Cerebellar cortex (tissue), 1 donor: Measurements from ENCODE around the gene OPN3.

Source experiments
- DNase-seq: peaks from one replicate; pipeline ENCODE4 v3.0.0-alpha.2; 2015; ENCODE audit warnings: low spot score

OPN3 gene

DNA sequence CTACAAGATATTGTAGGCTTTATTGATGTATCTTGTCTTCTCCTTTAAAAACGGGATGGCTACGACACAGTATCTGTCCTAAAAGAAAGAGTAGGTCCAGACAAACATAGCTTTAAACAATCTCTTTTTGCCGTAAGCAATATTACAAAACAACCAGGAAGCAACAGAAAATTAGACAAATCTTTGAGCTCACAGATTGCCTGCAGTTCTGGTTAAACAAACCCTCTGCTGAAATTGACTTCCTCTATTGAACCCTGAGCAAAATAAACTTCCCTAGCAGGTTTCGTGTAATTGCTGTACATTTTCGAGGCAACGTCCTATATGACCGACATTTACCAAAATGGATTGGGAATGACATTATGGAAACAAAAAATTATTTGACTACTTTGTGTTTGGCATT is 50.6 kb downstream of the OPN3 start:
- no peak for DNase-seq

DNA sequence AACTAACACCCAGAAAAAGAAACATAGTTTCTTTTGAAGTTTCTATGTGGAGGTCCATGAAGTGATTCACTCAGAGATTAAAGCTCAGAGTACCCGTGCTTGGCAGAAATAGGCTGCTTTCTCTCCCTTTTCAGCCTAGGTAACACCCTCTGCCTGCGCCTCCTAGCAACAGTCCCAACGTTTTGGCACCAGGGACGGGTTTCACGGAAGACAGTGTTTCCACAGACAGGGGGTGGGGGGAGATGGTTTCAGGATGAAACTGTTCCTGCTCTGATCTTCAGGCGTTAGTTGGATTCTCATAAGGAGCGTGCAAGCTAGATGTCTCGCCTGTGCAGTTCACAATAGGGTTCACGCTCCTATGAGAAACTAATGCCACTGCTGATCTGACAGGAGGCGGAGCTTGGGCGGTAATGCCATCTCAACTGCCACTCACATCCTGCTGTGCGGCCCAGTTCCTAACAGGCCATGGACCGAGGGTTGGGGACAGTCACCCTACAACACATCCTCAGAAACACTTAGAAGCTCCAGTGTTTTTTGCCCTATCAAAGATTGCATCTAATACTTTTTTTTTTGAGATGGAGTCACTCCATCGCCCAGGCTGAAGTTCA is 53.2 kb downstream of the OPN3 start:
- peak; percentile 7 for DNase-seq

DNA sequence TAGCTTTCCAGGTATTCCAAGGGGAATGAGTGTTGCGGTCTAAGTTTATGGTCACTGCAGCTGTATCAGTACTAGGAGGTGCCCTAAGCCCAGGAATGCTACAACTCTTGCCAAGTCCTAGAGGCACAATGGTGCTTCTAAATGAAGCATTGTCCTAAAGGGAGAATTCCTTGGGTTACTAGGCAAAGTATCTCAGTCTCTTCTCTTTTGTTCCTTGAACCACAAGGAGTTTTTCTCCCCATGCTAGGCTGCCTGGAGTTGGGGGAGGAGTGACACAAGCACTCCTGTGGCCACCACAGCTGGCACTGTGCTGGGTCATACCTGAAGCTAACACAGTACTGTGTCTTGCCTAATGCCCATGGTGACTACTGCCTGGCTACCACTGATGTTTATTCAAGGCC is 57.2 kb downstream of the OPN3 start:
- no peak for DNase-seq

DNA sequence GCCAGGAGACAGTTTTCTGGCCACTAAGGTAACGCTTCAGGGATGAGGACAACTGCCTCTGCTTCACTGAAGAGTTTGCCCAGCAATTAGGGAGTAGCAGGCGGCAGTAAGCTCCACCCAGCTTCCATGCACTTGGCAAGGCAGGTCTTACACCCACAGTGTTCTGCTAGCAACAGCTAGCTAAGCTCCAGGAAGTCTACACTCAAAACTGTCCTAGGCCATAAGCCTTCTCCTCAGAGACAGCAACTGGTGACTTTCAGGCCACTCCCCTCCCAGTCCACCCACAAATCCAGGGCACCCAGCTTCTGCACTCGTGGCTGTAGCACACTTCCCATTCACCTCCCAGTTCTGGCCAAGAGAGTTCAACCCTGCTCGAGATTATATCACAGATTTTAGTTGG is 60.7 kb downstream of the OPN3 start:
- DNase-seq, result no peak

DNA sequence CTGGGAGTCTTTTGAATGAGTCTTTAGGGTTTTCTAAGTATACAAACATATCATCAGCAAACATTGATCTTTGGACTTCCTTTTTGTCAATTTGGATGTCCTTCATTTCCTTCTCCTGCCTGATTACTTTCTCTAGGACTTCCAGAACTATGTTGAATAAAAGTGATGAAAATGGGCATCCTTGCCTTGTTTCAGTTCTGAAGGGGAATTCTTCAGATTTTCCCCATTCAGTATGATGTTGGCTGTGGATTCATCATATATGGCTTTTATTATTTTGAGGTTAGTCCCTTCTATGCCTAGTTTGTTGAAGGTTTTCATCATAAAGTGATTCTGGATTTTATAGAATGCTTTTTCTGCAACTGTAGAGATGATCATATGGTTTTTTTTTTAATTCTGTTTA is 66.0 kb downstream of the OPN3 start:
- no peak for DNase-seq

DNA sequence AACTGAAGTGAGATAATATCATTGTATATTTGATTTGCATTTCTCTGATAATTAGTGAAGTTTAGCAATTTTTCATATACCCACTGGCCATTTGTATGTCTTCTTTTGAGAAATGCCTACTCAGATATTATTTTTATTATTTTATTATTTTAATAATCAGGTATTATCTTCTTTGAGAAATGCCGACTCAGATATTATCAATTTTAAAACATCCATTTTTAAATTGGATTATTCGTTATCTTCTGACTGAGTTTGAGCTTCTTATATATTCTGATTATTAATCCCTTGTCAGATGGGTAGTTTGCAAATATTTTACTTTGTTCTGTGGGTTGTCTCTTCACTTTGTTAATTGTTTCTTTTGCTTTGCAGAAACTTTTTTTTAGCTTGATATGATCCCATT is 70.3 kb downstream of the OPN3 start:
- DNase-seq, result no peak

DNA sequence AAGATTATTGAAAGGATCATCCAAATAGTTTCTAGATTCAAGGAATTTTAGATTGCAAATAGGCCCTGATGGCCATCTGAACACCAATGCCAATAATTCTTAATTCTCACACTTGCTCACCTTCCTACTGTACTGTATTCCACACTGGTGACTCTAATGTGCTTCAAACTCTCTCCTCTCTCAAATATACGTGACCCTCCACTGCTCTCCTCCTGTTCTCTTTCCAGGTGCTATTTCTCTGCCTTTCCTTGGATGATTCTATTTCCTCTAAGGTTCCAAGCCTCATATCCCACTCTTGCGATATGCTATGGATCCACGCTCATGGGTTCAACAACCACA is 79.4 kb downstream of the OPN3 start:
- no peak for DNase-seq

DNA sequence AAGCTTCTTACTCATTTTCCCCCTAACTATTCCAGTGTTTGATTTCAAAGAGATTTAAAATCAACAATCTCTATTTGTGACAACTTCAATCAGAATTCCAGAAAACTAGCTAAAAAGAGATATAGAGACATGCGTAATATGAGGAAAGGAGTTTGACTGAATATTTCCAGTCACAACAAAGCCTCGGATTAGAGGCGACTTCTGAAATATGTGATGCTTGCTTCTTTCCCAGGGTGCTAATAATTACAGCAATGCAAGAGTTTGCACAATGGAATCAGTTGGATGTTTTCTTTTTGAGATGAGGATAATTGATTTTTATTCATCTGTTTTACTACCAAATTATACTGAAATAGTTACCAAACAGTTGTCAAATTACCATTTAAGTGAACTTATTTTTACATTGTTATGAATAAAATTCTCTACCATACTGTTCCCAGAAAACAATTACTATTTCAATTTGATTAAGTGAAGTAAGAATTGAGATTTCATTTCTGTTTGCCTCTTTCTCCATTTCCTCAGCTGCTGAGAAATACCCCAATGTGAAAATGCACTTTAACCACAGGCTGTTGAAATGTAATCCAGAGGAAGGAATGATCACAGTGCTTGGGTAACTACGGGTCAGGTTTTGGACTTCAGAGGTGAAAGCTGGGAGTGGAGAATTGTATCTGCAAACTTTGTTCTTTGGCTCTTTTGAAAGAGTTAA is 79.9 kb downstream of the OPN3 start:
- DNase-seq, result no peak

DNA sequence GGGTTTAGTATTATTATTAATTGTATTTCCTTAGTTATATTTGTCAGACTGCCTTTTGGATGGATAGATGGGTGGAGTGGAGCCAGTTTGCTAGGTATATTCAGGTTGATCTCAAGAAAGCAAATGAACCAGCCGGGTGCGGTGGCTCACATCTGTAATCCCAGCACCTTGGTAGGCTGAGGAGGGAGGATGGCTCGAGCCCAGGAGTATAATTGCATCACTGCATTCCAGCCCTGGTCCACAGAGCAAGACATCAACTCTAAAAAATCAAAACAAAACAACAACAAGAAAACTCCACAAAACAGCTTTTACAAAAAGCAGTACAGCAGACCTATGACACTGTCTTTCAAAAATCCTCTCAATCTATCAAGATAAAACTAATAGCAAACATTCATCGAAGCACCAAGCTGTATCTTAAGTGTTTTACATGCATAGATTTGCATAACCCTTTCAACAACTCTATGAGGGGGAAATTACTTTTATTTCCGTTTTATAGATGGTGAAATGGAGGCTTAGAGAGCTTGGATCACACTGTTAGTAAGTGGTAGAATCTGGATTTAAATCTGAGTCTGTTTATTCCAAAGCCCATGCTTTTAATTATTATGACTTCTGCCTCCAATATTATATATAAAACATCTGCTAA is 82.5 kb downstream of the OPN3 start:
- DNase-seq, result no peak

DNA sequence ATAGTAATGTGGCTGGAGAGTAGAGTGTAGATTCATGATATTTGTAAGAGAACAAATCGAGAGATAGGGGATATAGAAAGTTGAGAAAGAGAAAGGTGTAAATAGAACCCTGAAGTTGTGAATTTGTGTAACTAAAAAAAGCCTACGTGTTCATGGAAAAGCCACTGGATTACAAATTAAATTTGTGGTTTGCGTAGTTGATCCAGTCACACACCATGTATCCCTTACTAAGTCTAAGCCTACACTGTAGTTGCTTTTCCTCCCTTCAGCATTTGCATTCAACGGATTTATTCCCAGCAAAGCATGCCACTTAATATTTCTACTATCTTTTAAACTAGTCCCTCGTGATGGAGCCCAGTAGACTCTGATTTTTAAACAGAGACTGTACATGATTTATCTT is 83.1 kb downstream of the OPN3 start:
- no peak for DNase-seq

DNA sequence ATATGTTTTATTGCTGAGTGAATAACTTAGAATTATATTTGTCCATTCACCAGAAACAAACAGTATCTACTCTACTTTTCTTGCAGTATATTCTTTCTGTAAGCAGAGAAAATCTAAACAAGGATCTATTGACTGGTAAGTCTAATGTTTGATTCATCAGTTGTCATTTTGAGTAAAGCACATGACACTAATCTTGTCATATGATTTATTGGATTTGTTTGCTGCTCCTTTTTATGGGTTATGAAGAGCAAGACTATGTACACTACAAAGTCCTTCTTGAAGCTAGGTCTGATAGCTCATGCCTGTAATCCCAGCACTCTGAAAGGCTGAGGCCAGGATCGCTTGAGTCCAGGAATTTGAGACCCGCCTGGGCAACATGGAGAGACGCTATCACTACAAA is 84.6 kb downstream of the OPN3 start:
- DNase-seq, result no peak

DNA sequence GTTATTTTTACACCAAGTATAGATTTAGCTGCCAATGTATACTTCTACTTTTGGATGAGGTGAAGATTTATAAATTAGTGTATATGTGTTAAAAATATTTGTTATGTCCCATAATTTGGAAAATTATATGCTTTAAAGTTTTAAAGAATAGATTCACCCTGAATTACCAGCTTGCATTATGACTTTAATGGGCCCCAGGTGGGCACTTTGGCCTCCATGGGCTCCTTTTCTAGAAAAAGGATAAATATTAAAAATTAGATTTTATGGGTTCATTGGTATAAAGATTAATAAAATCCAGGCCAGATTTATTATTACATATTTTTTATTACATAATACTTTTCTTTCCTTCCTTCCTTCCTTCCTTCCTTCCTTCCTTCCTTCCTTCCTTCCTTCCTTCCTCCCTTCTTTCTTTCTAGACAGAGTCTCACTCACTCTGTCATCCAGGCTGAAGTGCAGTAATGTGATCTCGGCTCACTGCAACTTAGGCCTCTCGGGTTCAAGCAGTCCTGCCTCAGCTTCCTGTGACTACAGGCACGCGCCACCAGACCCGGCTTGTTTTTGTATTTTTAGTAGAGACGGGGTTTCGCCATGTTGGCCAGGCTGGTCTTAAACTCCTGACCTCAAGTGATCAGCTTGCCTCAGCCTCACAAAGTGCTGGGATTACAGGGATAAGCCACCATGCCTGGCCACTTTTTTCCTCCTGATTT is 86.1 kb downstream of the OPN3 start:
- DNase-seq, result no peak

DNA sequence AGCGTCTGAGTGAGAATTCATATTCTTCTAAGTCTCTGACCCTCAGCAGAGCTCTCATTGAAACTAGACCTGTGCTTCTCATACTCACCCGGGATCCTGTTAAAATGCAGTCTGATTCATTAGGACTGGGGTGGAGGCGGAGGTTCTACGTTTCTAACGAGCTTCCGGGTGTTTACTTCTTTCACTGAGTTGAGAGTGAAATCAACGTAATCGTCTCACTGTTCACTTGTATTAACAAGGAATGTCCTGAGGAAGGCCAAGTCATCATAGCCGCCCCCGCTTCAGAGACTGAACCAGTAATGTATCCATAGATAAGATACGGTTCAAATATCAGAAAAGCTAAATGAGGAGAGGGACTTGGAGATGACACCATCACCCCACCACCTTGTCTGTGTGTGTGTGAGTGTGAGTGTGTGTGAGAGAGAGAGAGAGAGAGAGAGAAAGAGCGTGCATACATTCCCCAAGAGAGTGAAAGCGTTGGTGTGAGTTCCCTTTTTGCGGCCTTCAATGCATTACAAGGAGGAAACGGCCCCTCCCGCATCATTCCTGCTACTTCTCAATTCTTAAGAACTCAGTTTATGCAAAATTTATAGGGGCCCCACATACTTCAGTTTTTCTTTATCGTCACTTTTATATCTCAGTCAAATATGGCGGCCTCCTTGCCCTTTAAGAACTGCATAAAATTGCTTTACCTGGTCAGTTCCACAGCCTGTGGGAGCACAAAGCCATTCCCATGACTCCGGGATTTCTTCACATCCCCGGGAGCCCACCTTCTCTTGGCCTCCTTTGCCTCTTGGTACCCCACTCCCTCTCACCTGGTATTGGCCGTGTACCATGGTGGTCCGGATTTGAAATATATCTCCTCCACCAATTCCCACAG is 88.2 kb downstream of the OPN3 start:
- DNase-seq, result no peak

DNA sequence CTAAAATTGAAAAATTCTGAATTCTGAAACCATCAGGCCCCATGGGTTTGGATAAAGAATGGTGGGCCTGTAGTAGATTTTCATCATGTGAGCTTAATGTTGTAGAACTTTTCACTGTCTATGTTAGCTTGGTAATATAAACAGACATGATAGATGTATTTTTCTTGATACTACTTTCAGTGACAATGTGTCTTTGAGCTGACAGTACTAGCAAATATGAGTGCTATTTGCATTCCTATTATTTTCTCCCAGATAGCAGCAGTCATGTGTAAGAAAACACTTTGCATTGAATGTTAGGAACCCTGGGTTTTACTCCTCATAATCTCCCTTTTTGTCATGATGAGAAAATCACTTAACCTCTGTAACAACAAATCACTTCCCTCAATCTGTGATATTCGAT is 89.9 kb downstream of the OPN3 start:
- DNase-seq, result no peak

DNA sequence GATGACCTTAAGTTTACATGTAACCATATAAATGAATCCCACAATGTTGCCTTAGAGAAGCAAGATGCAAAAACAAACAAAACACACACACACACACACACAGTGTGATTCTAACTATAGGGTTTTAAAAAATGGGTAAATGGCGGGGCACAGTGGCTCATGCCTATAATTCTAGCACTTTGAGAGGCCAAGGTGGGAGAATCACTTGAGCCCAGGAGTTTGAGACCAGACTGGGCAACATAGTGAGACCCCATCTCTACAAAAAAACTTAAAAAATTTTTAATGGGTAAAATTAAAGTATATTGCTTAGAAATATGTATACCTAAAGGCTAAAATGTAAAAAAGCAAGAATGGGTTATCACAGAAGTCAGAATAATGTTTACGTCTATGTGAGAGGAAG is 92.2 kb downstream of the OPN3 start:
- DNase-seq, result no peak
